GM23248 (cell line): ENCODE measurements around the gene HOXC6. TPM values are rescaled to one million over a fixed set of nuclear protein-coding genes. Genes with fewer than 3 reads are reported as not detected.

Experiments
- DNase-seq: peaks from one replicate; pipeline ENCODE4 v3.0.0-alpha.2; 2015
- H2AFZ ChIP-seq: fragments of 200-600 bp; sonication (generic); 2 replicates; pipeline ENCODE4 v1.6.1; 2016; ENCODE audit warnings: antibody characterized with exemption
- H3F3A ChIP-seq: fragments of 200-600 bp; sonication (generic); 2 replicates; pipeline ENCODE4 v1.6.1; 2016; ENCODE audit warnings: mild to moderate bottlenecking, antibody characterized with exemption, mixed run types; ENCODE audit not compliant: insufficient read depth
- H3K27ac ChIP-seq: fragments of 200-600 bp; sonication (generic); 2 replicates; pipeline ENCODE4 v1.5.1; 2016; ENCODE audit warnings: mild to moderate bottlenecking
- H3K27me3 ChIP-seq: fragments of 200-600 bp; sonication (generic); replicated peaks from 2 replicates; pipeline ENCODE4 v1.6.1; 2016; ENCODE audit warnings: mild to moderate bottlenecking; ENCODE audit not compliant: insufficient read depth
- H3K36me3 ChIP-seq: fragments of 200-600 bp; sonication (generic); 2 replicates; pipeline ENCODE4 v1.6.1; 2016; ENCODE audit warnings: low read depth, mild to moderate bottlenecking
- H3K4me1 ChIP-seq: fragments of 200-600 bp; sonication (generic); 2 replicates; pipeline ENCODE4 v1.6.1; 2016; ENCODE audit warnings: mild to moderate bottlenecking; ENCODE audit not compliant: insufficient read depth
- H3K4me2 ChIP-seq: fragments of 200-600 bp; sonication (generic); one replicate; pipeline ENCODE4 v1.6.1; 2016; ENCODE audit warnings: mild to moderate bottlenecking; ENCODE audit not compliant: unreplicated experiment
- H3K4me3 ChIP-seq: fragments of 200-600 bp; sonication (generic); 2 replicates; pipeline ENCODE4 v1.5.1; 2016; ENCODE audit warnings: mild to moderate bottlenecking
- H3K79me2 ChIP-seq: fragments of 200-600 bp; sonication (generic); 2 replicates; pipeline ENCODE4 v1.6.1; 2016; ENCODE audit warnings: mild to moderate bottlenecking; ENCODE audit not compliant: insufficient read depth
- H3K9ac ChIP-seq: fragments of 200-600 bp; sonication (generic); 2 replicates; pipeline ENCODE4 v1.6.1; 2016; ENCODE audit warnings: mild to moderate bottlenecking
- H3K9me2 ChIP-seq: fragments of 200-600 bp; sonication (generic); 2 replicates; pipeline ENCODE4 v1.6.1; 2016; ENCODE audit warnings: mixed run types, mild to moderate bottlenecking, moderate library complexity; ENCODE audit not compliant: insufficient read depth
- H3K9me3 ChIP-seq: fragments of 200-600 bp; sonication (generic); one replicate; pipeline ENCODE4 v1.6.1; 2017; ENCODE audit warnings: low read depth
- H4K20me1 ChIP-seq: fragments of 200-600 bp; sonication (generic); 2 replicates; pipeline ENCODE4 v1.6.0; 2016; ENCODE audit not compliant: insufficient read depth
- EZH2 ChIP-seq: fragments of 200-600 bp; sonication (generic); IDR thresholded peaks from 2 replicates; pipeline ENCODE4 v1.6.1; 2018; ENCODE audit warnings: antibody characterized with exemption, mild to moderate bottlenecking; ENCODE audit not compliant: insufficient read depth, poor library complexity, severe bottlenecking
- EZH2phosphoT487 ChIP-seq: fragments of 200-600 bp; sonication (generic); IDR thresholded peaks from 2 replicates; pipeline ENCODE4 v1.6.1; 2018; ENCODE audit warnings: antibody characterized with exemption, moderate library complexity, mild to moderate bottlenecking, low read depth; ENCODE audit not compliant: insufficient read depth
- WGBS, 2 experiments: methylation state at CpG; one replicate each; pipeline ENCODE4 v1.1.6; 2015 to 2017; ENCODE audit warnings: low lambda C conversion rate in 2 of 2, low coverage in 1 of 2; ENCODE audit errors: missing lambda C conversion rate in 2 of 2; 5-methylcytosine and 5-hydroxymethylcytosine counted together
- in situ Hi-C: fragments of 300-500 bp; cut with MboI; formaldehyde crosslinking; loops from 2 replicates; pipeline ENCODE4 v1.15.0; 2020
- polyA plus RNA-seq: library from polyadenylated mRNA; unstranded; fragments of >200 nt; fragmentation: Nextera tagmentation; extraction: Ambion mirVana; gene quantifications from 2 replicates; pipeline ENCODE4 v1.2.1, GENCODE V29; 2016
- total RNA-seq: library from RNA; depleted of rRNA; stranded (reverse); fragments of >200 nt; shearing (Covaris generic); gene quantifications from 2 replicates; pipeline ENCODE4 v1.2.3, GENCODE V29; 2014

HOXC6 gene
- total and polyA plus RNA-seq, 2 experiments from 2014 or later = 3.6 to 20.5 TPM

DNA sequence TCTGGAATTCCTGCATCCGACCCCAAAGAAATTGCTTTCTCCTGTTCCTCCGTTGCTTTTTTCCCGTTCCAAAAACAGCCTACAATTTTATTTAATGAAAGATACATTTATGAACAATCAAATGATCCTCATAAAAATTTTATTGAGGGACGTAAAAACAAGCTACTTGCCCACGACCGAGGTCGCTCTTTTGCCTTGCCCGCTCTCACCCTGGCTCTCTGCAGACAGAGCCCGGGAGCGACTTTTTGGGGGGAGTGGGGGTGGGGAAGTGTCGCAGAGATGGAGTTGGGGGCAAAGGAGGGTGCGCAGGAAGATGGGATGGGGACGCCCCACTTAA lies 29.4 kb upstream of the HOXC6 start:
- Histone ChIP-seq H3K9me3 (no peaks in the 10 kb centered on the region), H3K9me2 (no peaks in the 10 kb centered on the region), H3K27ac (no peak overlapping the region), H3F3A (no peaks in the 10 kb centered on the region), H3K27me3 (peaks cover 10% of the 10 kb centered on the region), H3K4me3 (peak overlapping the region; percentile 96), H3K4me2 (peak overlapping the region; percentile 57), H3K4me1 (peaks cover 3% of the 10 kb centered on the region; the same call in 1 of the 2 replicates), H2AFZ (peak overlapping the region; percentile 100; the same call in 1 of the 2 replicates), H4K20me1 (no peaks in the 10 kb centered on the region), H3K9ac (peak overlapping the region; percentile 98; the same call in 1 of the 2 replicates), H3K36me3 (no peaks in the 10 kb centered on the region), H3K79me2 (peaks cover 9% of the 10 kb centered on the region; the same call in 1 of the 2 replicates)
- in situ Hi-C loops = no loop called here
- TF ChIP-seq EZH2phosphoT487 (no peak), EZH2 (no peak)
- no peak for DNase-seq
- 43 to 49% methylated on average over 11 to 13 of the region's 13 CpGs for WGBS, 2 experiments

GRCh38 chr12:53999559-54000115 lies 28.6 kb upstream of the HOXC6 start:
- H3K4me1 ChIP-seq = peaks cover 3% of the 10 kb centered on the region; the same call in 1 of the 2 replicates
- H3K36me3 ChIP-seq = no peaks in the 10 kb centered on the region
- H3K4me2 ChIP-seq = peak overlapping the region; percentile 98
- H3K9ac ChIP-seq = peak overlapping the region; percentile 98
- WGBS, 2 experiments = 1 to 2% methylated on average over 32 to 35 of the region's 35 CpGs
- H4K20me1 ChIP-seq = no peaks in the 10 kb centered on the region
- in situ Hi-C loops = no loop called here
- H3K9me2 ChIP-seq = no peaks in the 10 kb centered on the region
- peak; percentile 93 for DNase-seq
- peak overlapping the region; percentile 58 for H3K27ac ChIP-seq
- H3K27me3 ChIP-seq = peaks cover 5% of the 10 kb centered on the region
- peak overlapping the region; percentile 96 for H3K4me3 ChIP-seq
- no peak for TF ChIP-seq EZH2phosphoT487
- TF ChIP-seq EZH2 = no peak
- peaks cover 9% of the 10 kb centered on the region; the same call in 1 of the 2 replicates for H3K79me2 ChIP-seq
- H3K9me3 ChIP-seq = no peaks in the 10 kb centered on the region
- H3F3A ChIP-seq = no peaks in the 10 kb centered on the region
- H2AFZ ChIP-seq = peak overlapping the region; percentile 100

GRCh38 chr12:54000116-54001114 lies 27.8 kb upstream of the HOXC6 start, which contains the start of gene HOXC9:
HOXC9 (plus strand) TSS chr12:54000161; CDS start chr12:54000189, 28 bp downstream.
- H3K27me3 ChIP-seq = no peaks in the 10 kb centered on the region
- no peaks in the 10 kb centered on the region for H4K20me1 ChIP-seq
- H3K9ac ChIP-seq = peak within 1 kb of the TSS; percentile 98
- peak within 1 kb of the TSS; percentile 100 for H2AFZ ChIP-seq
- H3K9me3 ChIP-seq = no peaks in the 10 kb centered on the region
- H3F3A ChIP-seq = no peaks in the 10 kb centered on the region
- H3K36me3 ChIP-seq = no peaks in the 10 kb centered on the region
- TF ChIP-seq EZH2phosphoT487 (no peak), EZH2 (no peak)
- DNase-seq = peak; percentile 74
- peak within 1 kb of the TSS; percentile 96 for H3K4me3 ChIP-seq
- 6 to 7% methylated on average over 66 to 87 of the region's 87 CpGs for WGBS, 2 experiments
- H3K27ac ChIP-seq = peak within 1 kb of the TSS; percentile 58
- H3K4me1 ChIP-seq = peaks cover 3% of the 10 kb centered on the region; the same call in 1 of the 2 replicates
- H3K9me2 ChIP-seq = no peaks in the 10 kb centered on the region
- in situ Hi-C loops = no loop called here
- H3K79me2 ChIP-seq = peaks cover 9% of the 10 kb centered on the region; the same call in 1 of the 2 replicates
- H3K4me2 ChIP-seq = peak within 1 kb of the TSS; percentile 98
